Tibial nerve (tissue), 3 donors: ENCODE measurements around the gene C2orf72.

Source experiments
- POLR2A ChIP-seq, 2 donors: fragments of 450-650 bp; IDR thresholded peaks; one replicate each; pipeline ENCODE4 v1.6.1; 2017; ENCODE audit warnings: antibody characterized with exemption in 2 of 2, mild to moderate bottlenecking in 2 of 2, moderate library complexity in 2 of 2
- TF ChIP-seq, protein P1 (sequence below), 5 experiments: fragments of 200-600 bp in 3 of 5; fragments of 450-650 bp in 2 of 5; sonication (generic) in 3 of 5; IDR thresholded peaks; one replicate each; pipeline ENCODE4 v1.5.1; 2016 to 2019; ENCODE audit warnings: antibody characterized with exemption in 5 of 5, mild to moderate bottlenecking in 3 of 5, moderate library complexity in 2 of 5

DNA sequence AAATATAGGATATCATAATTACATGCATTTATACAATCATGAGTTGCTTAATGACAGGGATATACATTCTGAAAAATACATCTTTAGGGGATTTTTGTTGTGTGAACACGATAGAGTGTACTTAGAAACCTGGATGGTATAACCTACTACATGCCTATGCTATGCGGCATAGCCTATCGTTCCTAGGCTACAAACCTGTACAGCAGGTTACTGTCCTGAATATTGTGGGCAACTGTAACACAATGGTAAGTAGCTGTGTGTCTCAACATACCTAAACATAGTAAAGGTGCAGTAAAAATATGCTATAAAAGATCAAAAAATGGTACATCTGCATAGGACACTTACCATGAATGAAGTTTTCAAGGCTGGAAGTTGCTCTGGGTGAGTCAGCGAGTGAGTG lies 6.5 kb downstream of the C2orf72 start:
- TF ChIP-seq, protein P1, sequence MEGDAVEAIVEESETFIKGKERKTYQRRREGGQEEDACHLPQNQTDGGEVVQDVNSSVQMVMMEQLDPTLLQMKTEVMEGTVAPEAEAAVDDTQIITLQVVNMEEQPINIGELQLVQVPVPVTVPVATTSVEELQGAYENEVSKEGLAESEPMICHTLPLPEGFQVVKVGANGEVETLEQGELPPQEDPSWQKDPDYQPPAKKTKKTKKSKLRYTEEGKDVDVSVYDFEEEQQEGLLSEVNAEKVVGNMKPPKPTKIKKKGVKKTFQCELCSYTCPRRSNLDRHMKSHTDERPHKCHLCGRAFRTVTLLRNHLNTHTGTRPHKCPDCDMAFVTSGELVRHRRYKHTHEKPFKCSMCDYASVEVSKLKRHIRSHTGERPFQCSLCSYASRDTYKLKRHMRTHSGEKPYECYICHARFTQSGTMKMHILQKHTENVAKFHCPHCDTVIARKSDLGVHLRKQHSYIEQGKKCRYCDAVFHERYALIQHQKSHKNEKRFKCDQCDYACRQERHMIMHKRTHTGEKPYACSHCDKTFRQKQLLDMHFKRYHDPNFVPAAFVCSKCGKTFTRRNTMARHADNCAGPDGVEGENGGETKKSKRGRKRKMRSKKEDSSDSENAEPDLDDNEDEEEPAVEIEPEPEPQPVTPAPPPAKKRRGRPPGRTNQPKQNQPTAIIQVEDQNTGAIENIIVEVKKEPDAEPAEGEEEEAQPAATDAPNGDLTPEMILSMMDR (IDR thresholded peaks at IDR 0.05), result no peak
- TF ChIP-seq POLR2A (IDR thresholded peaks at IDR 0.05), result no peak
